ENCODE measurements around the gene GPR31. TPM values are rescaled to one million over a fixed set of nuclear protein-coding genes. Genes with fewer than 3 reads are reported as not detected.

GPR31 gene
- total RNA-seq, 4 donors from 2014 or later = not detected

DNA sequence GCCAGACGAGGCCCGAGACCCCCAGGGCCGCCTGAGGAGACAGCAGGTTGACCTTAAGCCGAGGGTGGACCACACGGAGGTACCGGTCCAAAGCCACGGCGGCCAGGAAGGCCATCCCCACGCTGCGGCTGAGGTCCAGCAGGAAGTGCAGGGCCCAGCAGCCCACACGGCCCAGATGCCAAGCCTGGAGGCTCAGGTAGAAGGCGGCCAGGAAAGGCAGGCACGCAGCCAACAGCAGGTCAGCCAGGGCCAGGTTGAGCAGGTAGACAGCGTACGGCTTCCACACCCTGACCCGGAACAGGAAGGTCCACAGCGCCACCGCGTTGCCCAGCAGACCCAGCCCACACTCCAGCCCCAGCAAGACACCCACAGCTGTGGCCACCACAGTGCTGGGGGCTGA is 366 bp downstream of the GPR31 start:
- Histone ChIP-seq H3K4me3 (no peak overlapping the region), H3K9me3 (no peaks in the 10 kb centered on the region), H3K27ac (no peak overlapping the region), H3K36me3 (no peaks in the 10 kb centered on the region), H3K4me1 (no peaks in the 10 kb centered on the region), H3K27me3 (peaks cover 10% of the 10 kb centered on the region)
- 90% methylated on average over 4 of the region's 19 CpGs for WGBS
- TF ChIP-seq POLR2AphosphoS5 (IDR thresholded peaks at IDR 0.05) (no peak), EP300 (IDR thresholded peaks at IDR 0.05) (no peak), POLR2A (IDR thresholded peaks at IDR 0.05) (no peak)
- TF ChIP-seq, protein P1, sequence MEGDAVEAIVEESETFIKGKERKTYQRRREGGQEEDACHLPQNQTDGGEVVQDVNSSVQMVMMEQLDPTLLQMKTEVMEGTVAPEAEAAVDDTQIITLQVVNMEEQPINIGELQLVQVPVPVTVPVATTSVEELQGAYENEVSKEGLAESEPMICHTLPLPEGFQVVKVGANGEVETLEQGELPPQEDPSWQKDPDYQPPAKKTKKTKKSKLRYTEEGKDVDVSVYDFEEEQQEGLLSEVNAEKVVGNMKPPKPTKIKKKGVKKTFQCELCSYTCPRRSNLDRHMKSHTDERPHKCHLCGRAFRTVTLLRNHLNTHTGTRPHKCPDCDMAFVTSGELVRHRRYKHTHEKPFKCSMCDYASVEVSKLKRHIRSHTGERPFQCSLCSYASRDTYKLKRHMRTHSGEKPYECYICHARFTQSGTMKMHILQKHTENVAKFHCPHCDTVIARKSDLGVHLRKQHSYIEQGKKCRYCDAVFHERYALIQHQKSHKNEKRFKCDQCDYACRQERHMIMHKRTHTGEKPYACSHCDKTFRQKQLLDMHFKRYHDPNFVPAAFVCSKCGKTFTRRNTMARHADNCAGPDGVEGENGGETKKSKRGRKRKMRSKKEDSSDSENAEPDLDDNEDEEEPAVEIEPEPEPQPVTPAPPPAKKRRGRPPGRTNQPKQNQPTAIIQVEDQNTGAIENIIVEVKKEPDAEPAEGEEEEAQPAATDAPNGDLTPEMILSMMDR (IDR thresholded peaks at IDR 0.05) = no peak
- no peak for DNase-seq (ENCODE audit: low spot score in 2 of 2)

DNA sequence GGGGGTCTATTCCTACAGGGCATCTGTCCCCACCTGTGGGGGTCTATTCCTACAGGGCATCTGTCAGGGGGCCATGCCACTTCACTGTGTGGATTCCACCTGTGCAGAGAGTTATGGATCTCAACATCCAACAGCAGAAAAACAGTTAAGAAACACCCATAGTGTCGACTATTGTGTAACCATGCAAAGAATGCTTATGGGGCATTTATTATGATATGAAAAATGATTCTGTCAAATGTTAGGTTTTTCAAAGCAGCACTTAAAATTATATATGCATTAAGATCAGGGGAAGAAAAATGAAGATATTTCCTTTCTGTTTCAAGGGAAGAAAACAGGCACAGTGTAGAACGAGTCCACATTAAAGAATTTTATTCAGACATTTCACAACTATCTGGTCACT is 2.9 kb downstream of the GPR31 start:
- H3K36me3 ChIP-seq = no peaks in the 10 kb centered on the region
- H3K27ac ChIP-seq = no peak overlapping the region
- WGBS = 29% methylated on average over 2 of the region's 2 CpGs
- TF ChIP-seq EP300 (IDR thresholded peaks at IDR 0.05) (no peak), POLR2AphosphoS5 (IDR thresholded peaks at IDR 0.05) (no peak), POLR2A (IDR thresholded peaks at IDR 0.05) (no peak)
- TF ChIP-seq, protein P1 (IDR thresholded peaks at IDR 0.05) = no peak
- no peak for DNase-seq (ENCODE audit: low spot score in 2 of 2)
- peaks cover 14% of the 10 kb centered on the region for H3K27me3 ChIP-seq
- H3K4me3 ChIP-seq = no peak overlapping the region
- H3K9me3 ChIP-seq = no peaks in the 10 kb centered on the region
- no peaks in the 10 kb centered on the region for H3K4me1 ChIP-seq

DNA sequence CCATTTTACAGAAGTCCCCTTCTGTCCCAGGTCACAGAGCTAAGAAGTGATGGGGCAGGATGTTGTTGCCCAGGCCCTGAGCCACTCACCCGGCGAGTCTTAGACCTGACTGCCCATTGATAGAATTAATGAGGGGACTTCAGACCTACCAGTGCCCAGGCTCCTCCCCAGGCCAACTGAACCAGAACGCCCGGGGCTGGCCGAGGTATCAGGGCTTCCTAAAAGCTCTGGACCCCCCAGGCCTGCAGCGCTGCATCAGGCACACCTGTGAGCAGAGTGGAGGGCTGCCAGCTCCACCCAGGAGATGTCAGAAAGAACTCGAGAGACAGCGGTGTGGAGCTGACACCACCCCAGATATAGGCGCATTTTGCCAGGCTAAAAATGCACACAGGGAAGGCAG is 3.5 kb downstream of the GPR31 start:
- Histone ChIP-seq H3K27ac (no peak overlapping the region), H3K4me3 (no peak overlapping the region), H3K4me1 (no peaks in the 10 kb centered on the region), H3K27me3 (peaks cover 20% of the 10 kb centered on the region), H3K36me3 (no peaks in the 10 kb centered on the region), H3K9me3 (no peaks in the 10 kb centered on the region)
- DNase-seq (ENCODE audit: low spot score in 2 of 2) = no peak
- TF ChIP-seq EP300 (IDR thresholded peaks at IDR 0.05) (no peak), POLR2A (IDR thresholded peaks at IDR 0.05) (no peak), POLR2AphosphoS5 (IDR thresholded peaks at IDR 0.05) (no peak)
- TF ChIP-seq, protein P1 (IDR thresholded peaks at IDR 0.05) = no peak
- 67% methylated on average over 9 of the region's 9 CpGs for WGBS

DNA sequence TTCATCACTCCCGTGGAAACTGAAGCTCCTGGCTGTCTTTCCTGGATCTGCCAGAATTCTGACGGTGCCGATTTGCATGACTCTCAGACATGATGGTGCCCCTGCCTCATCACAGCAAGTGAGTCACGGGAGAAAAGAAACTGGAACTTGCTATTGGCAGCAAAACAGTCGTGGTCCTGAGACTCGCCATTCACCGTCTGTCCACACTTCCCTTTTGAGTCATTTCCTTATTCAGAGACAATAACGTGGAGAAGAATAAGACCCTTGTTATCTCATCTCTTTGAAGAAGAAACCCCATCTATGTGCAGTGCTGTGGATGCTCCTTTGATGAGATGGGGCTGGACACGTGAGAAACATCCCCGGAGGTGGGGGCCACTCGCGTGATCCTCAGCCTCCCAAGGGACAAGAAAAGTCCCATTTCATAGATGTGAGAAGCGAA is 4.2 kb downstream of the GPR31 start:
- DNase-seq (ENCODE audit: low spot score in 2 of 2) = no peak
- H3K9me3 ChIP-seq = no peaks in the 10 kb centered on the region
- H3K36me3 ChIP-seq = no peaks in the 10 kb centered on the region
- H3K4me3 ChIP-seq = peak overlapping the region; percentile 14
- H3K27ac ChIP-seq = no peak overlapping the region
- WGBS = 59% methylated on average over 13 of the region's 13 CpGs
- H3K27me3 ChIP-seq = peaks cover 20% of the 10 kb centered on the region
- TF ChIP-seq, protein P1 (IDR thresholded peaks at IDR 0.05) = no peak
- TF ChIP-seq EP300 (IDR thresholded peaks at IDR 0.05) (no peak), POLR2A (IDR thresholded peaks at IDR 0.05) (no peak), POLR2AphosphoS5 (IDR thresholded peaks at IDR 0.05) (no peak)
- no peaks in the 10 kb centered on the region for H3K4me1 ChIP-seq

DNA sequence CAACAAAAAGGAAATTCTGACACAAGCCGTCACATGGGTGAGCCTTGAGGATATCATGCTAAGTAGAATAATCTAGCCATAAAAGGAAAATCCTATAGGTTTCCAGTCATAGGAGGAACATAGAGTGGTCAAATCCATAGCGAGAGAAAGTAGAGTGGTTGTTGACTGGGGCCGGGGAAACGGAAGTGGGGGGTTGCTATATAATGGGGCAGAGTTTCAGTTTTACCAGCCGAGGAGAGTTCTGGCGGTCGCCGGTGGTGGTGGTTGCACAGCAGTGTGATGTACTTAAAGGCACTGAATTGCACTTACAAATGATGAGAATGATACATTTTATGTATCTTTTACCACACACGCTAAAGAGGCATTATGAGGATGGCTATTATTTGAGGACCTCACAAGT is 4.9 kb downstream of the GPR31 start:
- Histone ChIP-seq H3K36me3 (no peaks in the 10 kb centered on the region), H3K4me3 (peak overlapping the region; percentile 14), H3K4me1 (no peaks in the 10 kb centered on the region), H3K27ac (no peak overlapping the region), H3K9me3 (no peaks in the 10 kb centered on the region), H3K27me3 (peaks cover 20% of the 10 kb centered on the region)
- DNase-seq (ENCODE audit: low spot score in 2 of 2) = no peak
- TF ChIP-seq, protein P1 (IDR thresholded peaks at IDR 0.05) = no peak
- TF ChIP-seq EP300 (IDR thresholded peaks at IDR 0.05) (no peak), POLR2AphosphoS5 (IDR thresholded peaks at IDR 0.05) (no peak), POLR2A (IDR thresholded peaks at IDR 0.05) (no peak)
- 78% methylated on average over 9 of the region's 9 CpGs for WGBS

Data from suprapubic skin (tissue), 4 donors.